ENCODE measurements around the gene RBM3. TPM values are rescaled to one million over a fixed set of nuclear protein-coding genes. Genes with fewer than 3 reads are reported as not detected.

The RBM3 gene
- total RNA-seq: 161 and 182 TPM in 2 replicates

DNA sequence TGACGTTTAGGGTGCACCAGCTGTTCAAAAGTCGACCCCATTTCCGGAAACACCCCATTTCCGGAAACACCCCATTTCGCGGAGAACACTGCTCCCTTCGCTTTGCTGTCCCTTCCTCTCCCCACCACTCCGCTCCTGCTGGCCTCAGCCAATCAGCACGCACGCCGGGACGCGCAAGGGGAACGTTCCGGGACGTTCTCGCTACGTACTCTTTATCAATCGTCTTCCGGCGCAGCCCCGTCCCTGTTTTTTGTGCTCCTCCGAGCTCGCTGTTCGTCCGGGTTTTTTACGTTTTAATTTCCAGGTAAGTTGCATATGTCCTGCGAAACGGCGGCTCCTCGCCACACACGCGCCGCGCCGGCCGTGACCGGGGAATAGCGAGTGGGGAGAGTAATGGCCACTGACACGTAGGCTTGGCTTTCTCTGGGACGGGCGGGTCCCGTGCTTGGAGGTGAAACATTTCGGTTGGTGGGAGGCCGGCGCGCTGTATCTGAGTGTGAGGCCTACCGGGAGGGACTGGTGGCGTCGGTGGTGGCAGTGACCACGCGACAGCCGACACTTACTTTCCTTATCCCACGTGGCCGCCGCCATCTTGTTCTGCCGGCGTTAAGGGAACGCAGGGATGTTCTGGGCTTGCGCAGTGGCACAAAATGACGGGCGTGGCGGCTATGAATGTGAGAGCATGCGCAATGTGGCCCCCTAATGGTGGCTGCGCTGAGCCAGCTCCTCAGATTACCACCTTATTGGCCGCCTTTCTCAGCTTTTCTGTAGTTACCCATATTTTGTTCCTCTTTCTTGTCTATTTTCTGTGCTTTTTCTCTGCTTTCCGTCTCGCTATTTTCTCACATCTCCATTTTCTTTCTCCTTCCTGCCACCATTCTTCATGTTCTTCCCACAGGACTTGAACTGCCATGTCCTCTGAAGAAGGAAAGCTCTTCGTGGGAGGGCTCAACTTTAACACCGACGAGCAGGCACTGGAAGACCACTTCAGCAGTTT, at the start of gene RBM3:
TSS of gene RBM3 (plus strand) at position 215 of the 997 bp plus-strand sequence. CDS start at position 912, 697 bp downstream.

DNA sequence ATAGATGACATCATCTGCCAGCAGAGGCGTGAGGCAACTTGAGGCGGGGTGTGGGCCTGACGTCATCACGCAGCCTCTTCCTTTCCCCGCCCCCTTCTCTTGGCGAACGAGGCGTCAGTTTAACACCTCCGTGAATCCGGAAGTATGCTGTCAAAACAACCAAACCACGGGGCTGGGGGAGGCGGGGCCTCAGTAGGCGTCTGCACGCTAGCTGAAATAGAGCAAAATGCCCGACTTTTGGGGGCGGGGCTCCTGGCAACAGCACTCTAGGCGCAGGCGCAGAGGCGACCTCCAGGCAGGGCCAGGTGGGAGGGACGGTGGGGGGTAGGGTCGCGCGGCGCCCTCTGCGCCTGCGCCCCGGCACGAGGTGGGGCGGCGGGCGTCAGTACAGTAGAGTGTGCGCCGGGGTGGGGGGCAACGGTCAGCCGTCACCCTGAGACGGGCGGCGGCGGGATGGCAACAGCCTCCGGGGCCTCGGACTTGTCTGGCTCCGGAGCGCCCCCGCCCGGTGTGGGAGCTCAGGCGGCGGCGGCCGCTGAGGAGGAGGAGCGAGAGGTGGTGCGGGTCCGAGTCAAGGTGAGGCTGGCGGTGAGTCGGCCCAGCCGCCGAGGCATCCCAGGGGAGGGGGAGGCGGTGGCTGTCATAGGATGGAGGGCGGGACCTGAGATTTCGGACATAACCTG, 34.8 kb upstream of the RBM3 start, which contains the start of gene TBC1D25:
TSS of gene TBC1D25 (plus strand) at position 370 of the 683 bp plus-strand sequence. CDS start at position 454, 84 bp downstream.

DNA sequence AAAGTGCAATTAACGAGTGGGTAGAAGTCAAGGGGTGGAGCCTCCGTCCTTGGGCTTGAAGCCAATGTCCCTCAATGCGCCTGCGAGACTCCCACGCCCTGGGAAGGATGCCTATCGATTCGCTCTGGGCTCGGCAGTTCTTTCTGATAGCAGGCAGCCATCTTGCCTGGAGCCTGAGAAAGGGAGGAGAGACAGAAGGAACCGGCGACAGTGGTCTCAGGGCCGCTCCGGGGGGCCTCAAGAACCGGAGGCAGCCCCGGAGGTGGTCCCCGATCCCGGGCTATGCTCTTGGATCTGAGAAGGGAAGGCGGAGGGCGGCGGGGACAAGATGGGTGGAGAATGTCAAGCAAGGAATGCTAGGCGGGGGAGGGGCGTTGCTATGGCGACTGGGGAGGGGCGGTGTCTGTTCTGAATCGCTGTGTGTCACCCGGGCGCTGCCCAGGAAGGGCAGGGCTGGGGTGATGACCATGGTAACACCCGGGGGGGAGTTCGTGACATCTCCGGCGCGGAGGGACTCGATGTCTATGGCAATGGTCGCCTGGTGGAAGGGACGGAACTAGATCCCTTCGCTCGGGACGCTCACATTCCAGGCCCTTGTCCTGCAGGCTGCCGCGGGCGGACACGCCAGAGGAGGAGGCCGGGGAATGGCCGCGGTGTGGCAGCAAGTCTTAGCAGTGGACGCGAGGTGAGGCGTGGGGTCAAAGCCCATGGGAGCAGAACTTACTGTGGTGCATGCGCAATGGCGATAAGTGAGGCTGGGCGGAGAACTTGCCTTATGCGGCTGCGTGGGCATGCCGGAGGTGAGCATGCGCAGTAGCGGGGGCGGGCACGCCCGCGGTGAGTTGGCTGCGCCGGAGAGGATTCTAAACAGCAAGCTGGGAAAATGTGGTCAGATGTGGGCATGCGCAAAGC, 23.3 kb downstream of the RBM3 start, which contains the start of gene WDR13:
TSS of gene WDR13 (plus strand) at position 140 of the 912 bp plus-strand sequence. CDS start at position 645, 505 bp downstream.

Other genes starting within 250 kb of the RBM3 start
- gene SSX3, start 217.8 kb upstream of the RBM3 start, total RNA-seq: not detected in 2 replicates
- gene SSX4, start 190.9 kb upstream of the RBM3 start, total RNA-seq: not detected in 2 replicates
- not detected in 2 replicates for gene SSX4B, start 162.5 kb upstream of the RBM3 start, total RNA-seq
- 8.7 and 8.9 TPM in 2 replicates for gene SLC38A5, start 104.2 kb upstream of the RBM3 start, total RNA-seq
- 36.4 and 49.6 TPM in 2 replicates for gene FTSJ1, start 98.3 kb upstream of the RBM3 start, total RNA-seq
- 10.8 and 15.1 TPM in 2 replicates for gene PORCN, start 65.5 kb upstream of the RBM3 start, total RNA-seq
- gene EBP, start 52.7 kb upstream of the RBM3 start, total RNA-seq: 21.5 and 27.0 TPM in 2 replicates
- gene TBC1D25, start 34.8 kb upstream of the RBM3 start, total RNA-seq: 10.6 and 12.0 TPM in 2 replicates
- 75.8 and 109 TPM in 2 replicates for gene WDR13, start 23.0 kb downstream of the RBM3 start, total RNA-seq
- 1.1 and 1.6 TPM in 2 replicates for gene WAS, start 109.3 kb downstream of the RBM3 start, total RNA-seq
- 2.7 and 6.2 TPM in 2 replicates for gene SUV39H1, start 122.2 kb downstream of the RBM3 start, total RNA-seq
- not detected in 2 replicates for gene GLOD5, start 187.3 kb downstream of the RBM3 start, total RNA-seq
- gene GATA1, start 212.1 kb downstream of the RBM3 start, total RNA-seq: not detected in 2 replicates
- gene HDAC6, start 227.6 kb downstream of the RBM3 start, total RNA-seq: 23.3 and 42.3 TPM in 2 replicates